ENCODE data around the gene ATL1.

The ATL1 gene

DNA sequence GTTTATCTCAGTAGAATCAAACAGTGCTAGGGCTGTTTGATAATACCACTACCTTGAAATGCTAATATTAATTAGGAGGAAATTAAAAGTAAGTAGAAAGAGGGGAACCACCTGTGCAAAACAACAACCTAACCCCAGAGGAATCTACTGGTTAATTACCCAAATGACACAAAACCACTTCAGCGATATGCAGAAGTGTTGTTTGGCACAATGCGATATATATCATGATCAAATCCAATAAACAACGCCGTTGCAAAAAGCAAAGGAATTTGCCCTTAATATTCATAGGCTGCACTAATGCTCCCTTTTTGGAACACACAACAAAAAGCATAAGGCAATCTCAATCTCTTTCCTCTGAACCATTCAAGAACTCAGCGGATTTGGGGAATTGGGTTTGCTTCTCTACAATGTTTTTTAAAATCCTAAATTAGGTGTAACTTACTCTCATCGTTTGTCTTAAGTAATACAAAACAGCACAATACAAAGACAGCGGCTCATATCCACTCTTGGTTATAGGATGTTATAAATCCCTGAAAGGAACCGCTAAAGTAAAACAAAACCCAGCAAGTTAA is 29.1 kb upstream of the ATL1 start:
- ChIA-PET POLR2A (interaction anchor here (1.1 kb wide), 1 partner anchor 188 kb away, joined by 3 read pairs; no protein-coding TSS in a partner anchor), CTCF (no interaction called here)
- no peak for DNase-seq (ENCODE audit: extremely low spot score)
- TF ChIP-seq FOXA1 (IDR thresholded peaks at IDR 0.05) (no peak), L3MBTL2 (conservative IDR thresholded peaks at IDR 0.05) (no peak), NFRKB (IDR thresholded peaks at IDR 0.05) (no peak), FOXK2 (IDR thresholded peaks at IDR 0.05) (no peak), SUZ12 (IDR thresholded peaks at IDR 0.05) (no peak), ARNT (IDR thresholded peaks at IDR 0.05) (no peak), TARDBP (IDR thresholded peaks at IDR 0.05) (no peak), CTBP1 (IDR thresholded peaks at IDR 0.05; ENCODE audit: borderline replicate concordance) (no peak), HDGF (IDR thresholded peaks at IDR 0.05; ENCODE audit: borderline replicate concordance) (no peak)

DNA sequence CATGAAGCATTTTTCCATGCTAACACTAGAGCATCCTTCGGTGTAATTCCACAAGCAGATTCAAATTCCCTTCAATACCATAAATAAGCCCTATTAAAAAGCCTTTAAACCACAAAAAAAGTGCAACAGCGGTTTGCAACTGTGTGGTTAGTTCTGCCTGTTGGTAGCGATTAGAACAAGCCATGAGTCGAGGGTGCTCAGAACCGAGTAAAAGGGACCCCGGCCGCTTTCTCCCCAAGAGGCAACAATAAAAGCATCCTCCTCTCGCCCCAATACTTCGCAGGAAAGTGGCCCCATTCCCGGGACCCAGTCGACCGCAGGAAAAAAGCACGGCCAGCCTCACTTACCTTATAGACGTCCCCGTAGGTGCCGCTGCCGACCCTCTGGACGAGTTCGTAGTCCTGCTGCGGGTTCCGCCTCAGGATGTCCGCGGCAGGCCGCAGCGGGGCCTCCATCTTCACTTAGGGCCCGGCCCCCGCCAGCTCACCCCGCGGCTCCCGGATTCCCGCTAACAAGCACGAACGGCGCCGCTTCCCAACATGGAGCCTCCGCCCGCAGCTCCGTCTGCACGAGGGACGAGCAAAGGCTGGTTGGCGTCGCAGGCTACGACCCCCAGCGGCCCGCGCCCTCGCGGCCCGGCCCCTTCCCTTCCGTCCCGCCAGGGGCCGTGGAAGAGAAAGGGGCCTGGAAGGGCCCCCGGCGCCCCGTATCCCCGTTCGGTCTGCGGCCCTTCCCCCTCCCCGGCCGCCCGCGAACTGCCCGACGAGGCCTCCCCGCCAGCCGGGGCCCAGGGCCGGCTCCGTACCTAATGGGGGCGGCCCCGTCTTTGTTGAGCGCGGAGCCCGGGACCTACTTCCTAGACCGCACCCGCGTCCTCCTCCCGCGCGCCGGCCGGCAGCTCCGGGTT is 28.1 kb upstream of the ATL1 start:
- ChIA-PET CTCF (interaction anchor here (1.0 to 1.2 kb wide), 2 partner anchors 135 to 199 kb away, joined by 3 to 4 read pairs; partner anchors contain the start of gene CDKL1), POLR2A (interaction anchor here (0.7 to 1.2 kb wide), 5 partner anchors 135 to 219 kb away, joined by 3 to 9 read pairs (median 3); partner anchors contain the start of genes CDKL1, DMAC2L and L2HGDH)
- DNase-seq (ENCODE audit: extremely low spot score), result peak; percentile 37

DNA sequence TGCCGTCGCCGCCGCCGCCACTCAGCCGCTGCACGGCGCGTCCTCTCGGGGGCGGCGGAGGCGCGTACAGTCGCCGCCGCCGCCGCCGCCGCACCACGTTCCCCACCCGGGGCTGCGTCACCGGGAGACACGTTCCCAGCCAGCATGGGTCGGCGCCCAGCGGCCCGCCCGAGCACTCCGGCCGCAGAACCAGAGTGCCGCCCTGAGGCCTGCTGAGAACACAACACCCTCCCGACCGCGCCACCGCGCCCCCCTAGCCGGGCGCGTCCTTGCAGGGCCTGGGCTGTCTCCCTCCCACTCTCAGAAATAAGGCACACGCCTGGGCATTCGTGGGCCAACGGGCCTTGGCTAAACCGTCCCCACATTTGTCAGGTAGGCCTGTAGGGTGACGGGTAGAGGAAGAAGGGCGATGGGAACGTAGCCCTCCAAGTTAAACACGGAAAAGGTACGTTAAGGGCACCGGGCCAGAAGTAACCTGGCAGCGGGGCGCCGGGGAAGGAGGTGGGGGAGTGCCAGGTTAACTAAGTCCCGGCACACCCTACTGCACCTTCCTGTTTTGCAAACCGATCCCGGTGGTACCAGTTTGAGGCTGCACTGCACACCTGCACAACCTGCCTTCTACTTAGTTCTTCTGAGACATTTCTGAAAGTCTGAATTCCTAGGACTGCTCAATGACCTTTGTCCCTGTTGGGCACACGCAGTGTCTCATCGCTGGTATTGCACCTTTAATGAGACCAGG is 27.3 kb upstream of the ATL1 start, which contains the start of gene MAP4K5:
TSS of gene MAP4K5 (minus strand) at position 68 of the 739 bp plus-strand sequence. CDS start 520 bp downstream, outside the sequence.
- ChIA-PET POLR2A (interaction anchor here (1.1 to 1.2 kb wide), 3 partner anchors 136 to 220 kb away, joined by 3 to 9 read pairs (median 3); partner anchors contain the start of genes CDKL1, DMAC2L and L2HGDH), CTCF (interaction anchor here (1.0 to 1.2 kb wide), 2 partner anchors 136 to 199 kb away, joined by 3 to 4 read pairs; partner anchors contain the start of gene CDKL1)
- TF ChIP-seq FOXM1 (IDR thresholded peaks at IDR 0.05; ENCODE audit: borderline replicate concordance), result 0 out of 2 replicates have a peak, but pooled peaks have one; percentile 34
- TF ChIP-seq FOXK2 (IDR thresholded peaks at IDR 0.05), result no peak
- no peak for TF ChIP-seq HDGF (IDR thresholded peaks at IDR 0.05; ENCODE audit: borderline replicate concordance)
- peak; percentile 51; the same call in 1 of the 2 replicates for TF ChIP-seq ARNT (IDR thresholded peaks at IDR 0.05)
- peak; percentile 92 for DNase-seq (ENCODE audit: extremely low spot score)

More for the DNA sequence above, 28.1 kb upstream of the ATL1 start:
- TF ChIP-seq LEF1 (IDR thresholded peaks at IDR 0.05; ENCODE audit: borderline replicate concordance) (peak; percentile 75; the same call in 1 of the 2 replicates), ZNF384 (IDR thresholded peaks at IDR 0.05) (no peak), ARNT (IDR thresholded peaks at IDR 0.05) (no peak), L3MBTL2 (conservative IDR thresholded peaks at IDR 0.05) (peak; percentile 74)
- TF ChIP-seq, protein P1, sequence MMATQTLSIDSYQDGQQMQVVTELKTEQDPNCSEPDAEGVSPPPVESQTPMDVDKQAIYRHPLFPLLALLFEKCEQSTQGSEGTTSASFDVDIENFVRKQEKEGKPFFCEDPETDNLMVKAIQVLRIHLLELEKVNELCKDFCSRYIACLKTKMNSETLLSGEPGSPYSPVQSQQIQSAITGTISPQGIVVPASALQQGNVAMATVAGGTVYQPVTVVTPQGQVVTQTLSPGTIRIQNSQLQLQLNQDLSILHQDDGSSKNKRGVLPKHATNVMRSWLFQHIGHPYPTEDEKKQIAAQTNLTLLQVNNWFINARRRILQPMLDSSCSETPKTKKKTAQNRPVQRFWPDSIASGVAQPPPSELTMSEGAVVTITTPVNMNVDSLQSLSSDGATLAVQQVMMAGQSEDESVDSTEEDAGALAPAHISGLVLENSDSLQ (IDR thresholded peaks at IDR 0.05), result no peak

DNA sequence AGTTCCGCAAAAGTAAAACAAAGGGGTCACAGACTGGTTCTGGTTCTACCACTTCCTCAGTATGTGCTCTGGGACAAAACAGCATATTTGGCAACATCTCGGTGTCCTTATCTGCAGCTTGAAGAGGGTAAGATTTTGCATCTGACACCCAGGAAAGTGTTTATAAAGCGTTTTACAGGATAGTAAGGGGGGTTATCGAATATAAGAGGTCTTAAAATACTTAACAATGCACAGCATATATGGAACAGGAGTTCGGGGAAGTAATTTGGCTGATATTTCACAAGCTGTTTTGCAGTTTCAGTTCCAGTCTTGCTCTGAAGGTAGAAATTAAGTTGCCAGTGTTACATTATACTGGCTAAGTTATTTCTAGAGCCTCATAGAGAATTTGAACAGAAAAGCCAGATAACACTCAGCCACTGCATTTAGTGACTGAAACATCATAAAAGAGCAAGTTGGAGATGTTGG is 26.7 kb upstream of the ATL1 start:
- POLR2A ChIA-PET, result no interaction called here
- DNase-seq (ENCODE audit: extremely low spot score), result no peak
- TF ChIP-seq FOXM1 (IDR thresholded peaks at IDR 0.05; ENCODE audit: borderline replicate concordance) (no peak), CTBP1 (IDR thresholded peaks at IDR 0.05; ENCODE audit: borderline replicate concordance) (no peak), ARNT (IDR thresholded peaks at IDR 0.05) (no peak), SUZ12 (IDR thresholded peaks at IDR 0.05) (no peak), LEF1 (IDR thresholded peaks at IDR 0.05; ENCODE audit: borderline replicate concordance) (no peak), TARDBP (IDR thresholded peaks at IDR 0.05) (no peak), ZNF384 (IDR thresholded peaks at IDR 0.05) (no peak), HDGF (IDR thresholded peaks at IDR 0.05; ENCODE audit: borderline replicate concordance) (no peak), NFRKB (IDR thresholded peaks at IDR 0.05) (no peak), L3MBTL2 (conservative IDR thresholded peaks at IDR 0.05) (no peak), SP1 (IDR thresholded peaks at IDR 0.05) (no peak), BHLHE40 (IDR thresholded peaks at IDR 0.05; ENCODE audit: borderline replicate concordance) (no peak)
- TF ChIP-seq, protein P1 (IDR thresholded peaks at IDR 0.05), result no peak
- CTCF ChIA-PET, result no interaction called here

DNA sequence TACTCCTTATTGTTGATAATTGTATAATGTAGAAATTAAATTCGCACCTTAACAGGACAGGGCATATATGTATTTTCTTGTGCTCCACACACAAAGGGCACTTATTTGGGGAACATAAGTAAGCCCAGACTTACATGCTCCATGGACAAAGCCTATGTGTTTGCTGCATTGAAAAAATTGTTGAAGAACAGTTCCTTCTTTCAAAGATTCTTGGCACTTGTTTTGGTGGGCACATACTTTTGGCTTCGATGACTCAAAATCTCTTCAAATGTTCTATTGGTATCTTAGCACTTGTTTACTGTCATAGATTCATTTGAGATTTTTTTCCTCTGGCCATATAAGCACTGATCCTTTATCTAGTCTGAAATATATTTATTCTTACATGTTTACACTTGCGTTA is 26.1 kb upstream of the ATL1 start:
- DNase-seq (ENCODE audit: extremely low spot score), result no peak
- TF ChIP-seq L3MBTL2 (conservative IDR thresholded peaks at IDR 0.05) (no peak), TARDBP (IDR thresholded peaks at IDR 0.05) (no peak)
- CTCF ChIA-PET, result no interaction called here
- POLR2A ChIA-PET, result no interaction called here

DNA sequence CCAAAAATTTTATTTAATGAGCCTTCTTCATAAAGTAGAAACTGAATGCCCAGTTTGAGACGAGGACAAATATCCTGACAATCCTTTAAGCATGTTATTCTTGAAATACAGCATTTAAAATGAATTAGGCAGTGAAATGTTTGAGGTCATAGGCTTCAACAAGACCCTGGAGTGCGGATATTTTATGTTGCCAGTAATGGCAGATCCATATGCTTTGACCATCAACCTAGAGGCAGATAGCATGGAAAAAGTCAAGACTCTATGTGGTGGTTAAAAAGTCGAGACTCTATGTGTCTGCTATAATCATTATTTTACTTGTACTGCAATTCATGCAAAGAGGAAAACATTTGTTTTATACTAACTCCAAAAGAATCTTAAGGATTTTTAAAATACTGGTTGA is 25.5 kb upstream of the ATL1 start:
- DNase-seq (ENCODE audit: extremely low spot score), result no peak
- POLR2A ChIA-PET, result no interaction called here
- CTCF ChIA-PET, result interaction anchor here (1.1 kb wide), 1 partner anchor 145 kb away, joined by 4 read pairs; no protein-coding TSS in a partner anchor
- TF ChIP-seq FOXA1 (IDR thresholded peaks at IDR 0.05), result no peak
- TF ChIP-seq ELF4 (IDR thresholded peaks at IDR 0.05), result no peak
- TF ChIP-seq ZNF384 (IDR thresholded peaks at IDR 0.05), result no peak
- no peak for TF ChIP-seq CTBP1 (IDR thresholded peaks at IDR 0.05; ENCODE audit: borderline replicate concordance)
- TF ChIP-seq NFRKB (IDR thresholded peaks at IDR 0.05), result no peak
- TF ChIP-seq HDGF (IDR thresholded peaks at IDR 0.05; ENCODE audit: borderline replicate concordance), result no peak
- TF ChIP-seq BHLHE40 (IDR thresholded peaks at IDR 0.05; ENCODE audit: borderline replicate concordance), result no peak
- no peak for TF ChIP-seq LEF1 (IDR thresholded peaks at IDR 0.05; ENCODE audit: borderline replicate concordance)
- TF ChIP-seq, protein P1 (IDR thresholded peaks at IDR 0.05), result no peak
- no peak for TF ChIP-seq SP1 (IDR thresholded peaks at IDR 0.05)
- no peak for TF ChIP-seq FOXK2 (IDR thresholded peaks at IDR 0.05)
- no peak for TF ChIP-seq TARDBP (IDR thresholded peaks at IDR 0.05)
- TF ChIP-seq FOXM1 (IDR thresholded peaks at IDR 0.05; ENCODE audit: borderline replicate concordance), result no peak
- TF ChIP-seq SUZ12 (IDR thresholded peaks at IDR 0.05), result no peak
- TF ChIP-seq ARNT (IDR thresholded peaks at IDR 0.05), result no peak
- TF ChIP-seq L3MBTL2 (conservative IDR thresholded peaks at IDR 0.05), result no peak

Data from HEK293T (cell line).